Ovary (tissue), 9 donors: ENCODE measurements around the gene DNM2. TPM values are rescaled to one million over a fixed set of nuclear protein-coding genes. Genes with fewer than 3 reads are reported as not detected.

Experiments
- DNase-seq, 5 donors: peaks; one replicate each; pipeline ENCODE4 v3.0.0-alpha.2; 2019 to 2020
- H3K27ac ChIP-seq, 2 donors: fragments of 200-600 bp; one replicate each; pipeline versions ENCODE4 v1.5.1 to v1.8.0; 2019 to 2022
- H3K27me3 ChIP-seq: fragments of 200-600 bp; one replicate; pipeline ENCODE4 v1.8.0; 2022
- H3K36me3 ChIP-seq: fragments of 200-600 bp; sonication (generic); one replicate; pipeline ENCODE4 v1.5.1; 2019
- H3K4me1 ChIP-seq: one replicate; pipeline ENCODE4 v1.8.1; 2013; ENCODE audit warnings: mild to moderate bottlenecking, moderate library complexity; ENCODE audit not compliant: insufficient read depth
- H3K4me3 ChIP-seq: fragments of 200-600 bp; sonication (generic); one replicate; pipeline ENCODE4 v1.5.1; 2017
- H3K9me3 ChIP-seq, 2 donors: fragments of 200-600 bp in 1 of 2; sonication (generic) in 1 of 2; one replicate each; pipeline versions ENCODE4 v1.5.1 to v1.8.1; 2013 to 2019; ENCODE audit warnings: mild to moderate bottlenecking in 1 of 2, moderate library complexity in 1 of 2
- CTCF ChIP-seq, 3 donors: fragments of 450-650 bp in 2 of 3; fragments of 200-600 bp in 1 of 3; IDR thresholded peaks; one replicate each; pipeline versions ENCODE4 v1.5.1 to v1.8.0; 2016 to 2022; ENCODE audit warnings: antibody characterized with exemption in 3 of 3, mild to moderate bottlenecking in 1 of 3
- EP300 ChIP-seq: sonication (generic); formaldehyde crosslinking; IDR thresholded peaks from one replicate; pipeline ENCODE4 v1.6.1; 2017; ENCODE audit warnings: antibody characterized with exemption
- POLR2A ChIP-seq: fragments of 450-650 bp; IDR thresholded peaks from one replicate; pipeline ENCODE4 v1.6.1; 2017; ENCODE audit warnings: antibody characterized with exemption, mild to moderate bottlenecking, moderate library complexity
- WGBS, 3 donors: extraction: QIAGEN DNeasy Blood & Tissue Kit in 1 of 3; methylation state at CpG; one replicate each; pipeline versions ENCODE4 v1.1.5 to v1.1.7; 2013 to 2017; 5-methylcytosine and 5-hydroxymethylcytosine counted together
- intact Hi-C, 4 donors: fragments of 100-400 bp; cut with DNase I; formaldehyde crosslinking; loops; one replicate each; pipeline versions ENCODE4 v1.11.0 to v1.15.1; 2022 to 2023
- polyA plus RNA-seq, 2 donors: library from polyadenylated mRNA; stranded (reverse); fragments of 200-250 nt in 1 of 2; fragments of 350-450 nt in 1 of 2; fragmentation: Illumina TruSeq in 1 of 2; extraction: RNeasy Lipid Tissue Mini Kit (QIAGEN cat#74804) in 1 of 2; gene quantifications; one replicate each; pipeline ENCODE4 v1.2.3, GENCODE V29; 2013 to 2014
- total RNA-seq, 7 donors: library from RNA; depleted of rRNA in 2 of 7; stranded (reverse); fragments of >200 nt in 2 of 7; fragmentation: NEBNext Ultra II Directional in 3 of 7; extraction: Animal tissue kit (Norgen Biotek cat#: 25700) in 3 of 7; gene quantifications; one replicate each; pipeline versions ENCODE4 v1.1.0 to v1.2.4, GENCODE V29; 2016 to 2023
- donor health status: DM: no; HTN: no; CAD: no; lungs with moderate emphysema.
- donor health status: DM: no; HTN: no; CAD: no.
- donor health status: Bipolar disorder and iron deficiency.
- donor health status: DM: yes; HTN: yes; CAD: no.
- donor health status: DM: no; HTN: no; CAD: no.
- donor health status: DM: yes; HTN: yes; CAD: no.

The DNM2 gene
- total and polyA plus RNA-seq, 9 donors: 51.1 to 121 (median 74.3) TPM

- Histone ChIP-seq H3K36me3 (no peaks in the 10 kb centered on the region), H3K4me1 (peaks cover 6% of the 10 kb centered on the region), H3K27me3 (no peaks in the 10 kb centered on the region), H3K27ac (no peak overlapping the region), H3K9me3 (no peaks in the 10 kb centered on the region), H3K4me3 (no peak overlapping the region)
- WGBS, 3 donors: 85 to 89% (median 86%) methylated on average over 4 of the region's 4 CpGs
- no peak for DNase-seq
- intact Hi-C loops: no loop called here
- TF ChIP-seq EP300: no peak
- TF ChIP-seq POLR2A: no peak
- TF ChIP-seq CTCF (IDR thresholded peaks at IDR 0.05): no peak
These were observed 7.5 kb downstream of the DNM2 start for GRCh38 chr19:10725415-10725814.

DNA sequence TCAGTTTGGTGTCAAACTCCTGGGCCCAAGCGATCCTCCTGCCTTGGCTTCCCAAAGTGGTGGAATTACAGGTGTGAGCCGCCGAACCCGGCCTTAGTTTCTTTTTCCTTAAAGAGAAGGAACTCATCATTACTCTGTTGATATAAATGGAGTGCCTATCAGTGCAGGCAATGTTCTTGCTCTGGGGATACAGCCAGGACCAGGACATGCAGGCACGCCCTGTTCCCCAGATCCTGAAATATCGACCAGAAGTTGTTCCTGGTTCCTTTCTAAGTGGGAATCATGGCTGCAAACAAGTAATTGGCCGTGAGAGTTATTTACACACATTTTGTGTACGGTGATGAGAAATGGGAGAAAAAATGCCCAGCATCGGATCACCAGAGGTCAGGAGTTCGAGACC is 8.4 kb downstream of the DNM2 start:
- intact Hi-C loops: no loop called here
- DNase-seq: no peak
- H3K27me3 ChIP-seq: no peaks in the 10 kb centered on the region
- no peaks in the 10 kb centered on the region for H3K9me3 ChIP-seq
- no peak overlapping the region for H3K27ac ChIP-seq
- H3K4me3 ChIP-seq: no peak overlapping the region
- TF ChIP-seq POLR2A (no peak), CTCF (IDR thresholded peaks at IDR 0.05) (no peak), EP300 (no peak)
- WGBS, 3 donors: 71 to 78% (median 72%) methylated on average over 10 of the region's 10 CpGs
- H3K36me3 ChIP-seq: no peaks in the 10 kb centered on the region
- H3K4me1 ChIP-seq: peaks cover 3% of the 10 kb centered on the region

DNA sequence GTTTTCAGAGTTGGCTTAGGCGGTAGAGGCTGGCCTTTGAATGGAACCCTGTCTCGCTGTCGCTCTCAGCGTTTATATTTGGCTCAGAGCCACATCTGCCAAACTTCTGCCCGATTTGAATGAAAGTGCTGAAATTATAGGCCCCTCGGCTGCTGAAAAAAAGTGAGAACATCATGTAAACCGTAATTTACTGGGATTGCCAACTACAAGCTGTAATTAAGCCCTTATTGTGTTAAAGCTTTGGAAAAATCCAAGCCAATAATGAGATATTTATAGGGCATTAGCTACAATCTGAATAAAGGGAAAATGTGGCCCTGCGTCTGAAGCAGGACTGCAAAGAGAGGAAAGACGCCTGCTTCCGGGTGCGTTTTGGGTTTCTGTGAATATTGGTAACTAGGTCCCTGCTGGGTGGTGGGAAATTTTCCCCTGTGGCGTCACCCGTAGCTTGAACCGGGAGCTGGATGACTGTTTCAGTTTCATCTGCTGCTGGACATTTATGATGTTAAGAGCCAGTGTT is 9.9 kb downstream of the DNM2 start:
- Histone ChIP-seq H3K4me3 (no peak overlapping the region), H3K36me3 (no peaks in the 10 kb centered on the region), H3K4me1 (peaks cover 3% of the 10 kb centered on the region), H3K9me3 (no peaks in the 10 kb centered on the region), H3K27me3 (no peaks in the 10 kb centered on the region), H3K27ac (no peak overlapping the region)
- WGBS, 3 donors: 80 to 85% (median 84%) methylated on average over 14 of the region's 14 CpGs
- DNase-seq: no peak
- intact Hi-C loops: no loop called here
- no peak for TF ChIP-seq CTCF (IDR thresholded peaks at IDR 0.05)
- no peak for TF ChIP-seq EP300
- TF ChIP-seq POLR2A: no peak

- TF ChIP-seq EP300 (no peak), POLR2A (no peak), CTCF (IDR thresholded peaks at IDR 0.05) (no peak)
- no peaks in the 10 kb centered on the region for H3K27me3 ChIP-seq
- H3K4me3 ChIP-seq: no peak overlapping the region
- WGBS, 3 donors: 93 to 95% (median 94%) methylated on average over 14 of the region's 14 CpGs
- intact Hi-C loops: no loop called here
- no peaks in the 10 kb centered on the region for H3K9me3 ChIP-seq
- peaks cover 4% of the 10 kb centered on the region for H3K4me1 ChIP-seq
- H3K27ac ChIP-seq: no peak overlapping the region
- no peaks in the 10 kb centered on the region for H3K36me3 ChIP-seq
- DNase-seq: no peak
These were observed 11.5 kb downstream of the DNM2 start for GRCh38 chr19:10729411-10729810.
